Neuronal stem cell (in vitro differentiated cells): ENCODE results near the gene RNF40.

Experiments used
- DNase-seq: peaks from one replicate; pipeline ENCODE4 v3.0.0-alpha.2; 2013; ENCODE audit warnings: low spot score
- H2AFZ ChIP-seq: one replicate; pipeline ENCODE4 v1.6.1; 2013; ENCODE audit warnings: mild to moderate bottlenecking, low read length, inconsistent platforms
- H2AK5ac ChIP-seq: 2 replicates; pipeline ENCODE4 v1.6.1; 2013; ENCODE audit warnings: low read depth, mild to moderate bottlenecking, inconsistent platforms, low read length, moderate library complexity, mixed read lengths
- H2BK120ac ChIP-seq: 2 replicates; pipeline ENCODE4 v1.6.1; 2013; ENCODE audit warnings: low read depth, mild to moderate bottlenecking, inconsistent platforms, low read length, moderate library complexity, mixed read lengths
- H2BK12ac ChIP-seq: one replicate; pipeline ENCODE4 v1.6.1; 2013; ENCODE audit warnings: low read length, inconsistent platforms
- H2BK15ac ChIP-seq: 2 replicates; pipeline ENCODE4 v1.6.1; 2013; ENCODE audit warnings: mild to moderate bottlenecking, low read length, inconsistent platforms, mixed read lengths
- H2BK5ac ChIP-seq: one replicate; pipeline ENCODE4 v1.6.1; 2013; ENCODE audit warnings: inconsistent platforms, mild to moderate bottlenecking, low read length, moderate library complexity
- H3K14ac ChIP-seq: one replicate; pipeline ENCODE4 v1.6.1; 2013; ENCODE audit warnings: low read length, inconsistent platforms
- H3K18ac ChIP-seq: 2 replicates; pipeline ENCODE4 v1.6.1; 2013; ENCODE audit warnings: low read length, inconsistent platforms
- H3K23ac ChIP-seq: 2 replicates; pipeline ENCODE4 v1.6.1; 2013; ENCODE audit warnings: low read depth, mild to moderate bottlenecking, mixed read lengths, low read length, inconsistent platforms; ENCODE audit not compliant: poor library complexity
- H3K27ac ChIP-seq: replicated peaks from 3 replicates; pipeline ENCODE4 v1.5.1; 2013; ENCODE audit warnings: low read length, inconsistent platforms
- H3K27me3 ChIP-seq, 3 experiments: 2 replicates each; pipeline ENCODE4 v1.6.1; 2013; ENCODE audit warnings: low read length in 3 of 3, mild to moderate bottlenecking in 2 of 3, inconsistent platforms in 1 of 3, low read depth in 1 of 3, mixed read lengths in 1 of 3, moderate library complexity in 1 of 3; ENCODE audit not compliant: control insufficient read depth in 3 of 3, insufficient read depth in 3 of 3
- H3K36me3 ChIP-seq, 2 donors: replicated peaks in 1 of 2; 2 replicates each; pipeline ENCODE4 v1.6.1; 2013; ENCODE audit warnings: low read length in 2 of 2; ENCODE audit not compliant: control insufficient read depth in 2 of 2, insufficient read depth in 2 of 2
- H3K4ac ChIP-seq: 2 replicates; pipeline ENCODE4 v1.6.1; 2013; ENCODE audit warnings: inconsistent platforms, mild to moderate bottlenecking, low read length, moderate library complexity
- H3K4me1 ChIP-seq, 2 donors: 1 replicate in 1 of 2; 2 replicates in 1 of 2; pipeline ENCODE4 v1.6.1; 2013; ENCODE audit warnings: low read length in 2 of 2, low read depth in 1 of 2; ENCODE audit not compliant: control insufficient read depth in 2 of 2, insufficient read depth in 1 of 2
- H3K4me2 ChIP-seq: one replicate; pipeline ENCODE4 v1.6.1; 2013; ENCODE audit warnings: mild to moderate bottlenecking, low read length, inconsistent platforms; ENCODE audit not compliant: insufficient read depth, poor library complexity, severe bottlenecking
- H3K4me3 ChIP-seq, 2 donors: 2 replicates each; pipeline ENCODE4 v1.5.1; 2013; ENCODE audit warnings: low read length in 2 of 2, mild to moderate bottlenecking in 2 of 2, inconsistent platforms in 1 of 2, moderate library complexity in 1 of 2
- H3K79me1 ChIP-seq: one replicate; pipeline ENCODE4 v1.6.1; 2013; ENCODE audit warnings: low read depth, mild to moderate bottlenecking, inconsistent platforms, low read length, moderate library complexity
- H3K9ac ChIP-seq: one replicate; pipeline ENCODE4 v1.6.1; 2013; ENCODE audit warnings: mild to moderate bottlenecking, low read depth, low read length, inconsistent platforms; ENCODE audit not compliant: poor library complexity
- H3K9me3 ChIP-seq, 2 donors: replicated peaks in 1 of 2; 2 replicates each; pipeline versions ENCODE3 to v1.6.1; 2013; ENCODE audit warnings: low read length in 2 of 2, mild to moderate bottlenecking in 2 of 2, inconsistent platforms in 1 of 2, low read depth in 1 of 2, mixed read lengths in 1 of 2, moderate library complexity in 1 of 2; ENCODE audit not compliant: control insufficient read depth in 2 of 2, insufficient read depth in 1 of 2
- H4K8ac ChIP-seq: one replicate; pipeline ENCODE4 v1.6.1; 2013; ENCODE audit warnings: low read depth, mild to moderate bottlenecking, inconsistent platforms, low read length, moderate library complexity
- H4K91ac ChIP-seq: one replicate; pipeline ENCODE4 v1.6.1; 2013; ENCODE audit warnings: low read length, low read depth, mild to moderate bottlenecking, inconsistent platforms; ENCODE audit not compliant: poor library complexity
- WGBS, 2 donors: extraction: QIAGEN DNeasy Blood & Tissue Kit; methylation state at CpG; one replicate each; pipeline ENCODE4 v1.1.7; 2013; ENCODE audit warnings: missing lambda C conversion rate in 2 of 2, mixed read lengths in 1 of 2; ENCODE audit not compliant: insufficient read length in 2 of 2, insufficient replicate concordance in 1 of 2; ENCODE audit errors: extremely low coverage in 2 of 2; 5-methylcytosine and 5-hydroxymethylcytosine counted together

RNF40 gene

GRCh38 chr16:30762991-30763725 lies 1.0 kb downstream of the RNF40 start:
- no peak overlapping the region for H4K8ac ChIP-seq
- H3K9ac ChIP-seq: no peak overlapping the region
- H3K36me3 ChIP-seq: peaks cover 49 to 77% of the 10 kb centered on the region in 2 donors
- no peak overlapping the region for H3K4ac ChIP-seq
- no peak overlapping the region for H3K18ac ChIP-seq
- WGBS, 2 donors: no CpG with 5 or more reads among the region's 15 CpGs
- no peak overlapping the region for H4K91ac ChIP-seq
- no peak overlapping the region for H2BK12ac ChIP-seq
- no peak overlapping the region for H2BK15ac ChIP-seq
- no peak for DNase-seq
- H2BK120ac ChIP-seq: no peak overlapping the region
- no peak overlapping the region for H2AFZ ChIP-seq
- peaks cover 0 to 1% of the 10 kb centered on the region in 2 donors for H3K9me3 ChIP-seq
- H3K23ac ChIP-seq: no peak overlapping the region
- H3K27me3 ChIP-seq: no peaks in the 10 kb centered on the region
- H3K14ac ChIP-seq: no peak overlapping the region
- H3K27ac ChIP-seq: no peak overlapping the region
- peak overlapping the region; percentile 96 to 99 for H3K4me3 ChIP-seq
- H3K4me2 ChIP-seq: peak overlapping the region; percentile 69
- H2BK5ac ChIP-seq: no peak overlapping the region
- H2AK5ac ChIP-seq: no peak overlapping the region
- peaks cover 10 to 11% of the 10 kb centered on the region in 2 donors for H3K4me1 ChIP-seq
- H3K79me1 ChIP-seq: peaks cover 21% of the 10 kb centered on the region

- Histone ChIP-seq H3K18ac (no peak overlapping the region), H3K9me3 (peaks cover 0 to 1% of the 10 kb centered on the region in 2 donors), H2BK120ac (no peak overlapping the region), H3K4ac (no peak overlapping the region), H4K91ac (no peak overlapping the region), H2BK15ac (no peak overlapping the region), H3K4me1 (peaks cover 10 to 11% of the 10 kb centered on the region in 2 donors), H3K27me3 (no peaks in the 10 kb centered on the region), H3K79me1 (peaks cover 24% of the 10 kb centered on the region), H2AK5ac (no peak overlapping the region), H2BK5ac (no peak overlapping the region), H4K8ac (no peak overlapping the region), H3K23ac (no peak overlapping the region), H3K4me2 (no peak overlapping the region), H3K36me3 (peaks cover 58 to 78% of the 10 kb centered on the region in 2 donors), H3K9ac (no peak overlapping the region), H2AFZ (no peak overlapping the region), H3K27ac (no peak overlapping the region), H3K4me3 (no peak overlapping the region), H2BK12ac (no peak overlapping the region), H3K14ac (no peak overlapping the region)
- no peak for DNase-seq
- WGBS, 2 donors: no CpG with 5 or more reads among the region's 11 CpGs
These were observed 2.0 kb downstream of the RNF40 start for GRCh38 chr16:30764086-30764485.

GRCh38 chr16:30764816-30765465 lies 2.8 kb downstream of the RNF40 start:
- no peak overlapping the region for H3K9ac ChIP-seq
- no peak overlapping the region for H2BK12ac ChIP-seq
- H2BK120ac ChIP-seq: no peak overlapping the region
- no peak overlapping the region for H2BK15ac ChIP-seq
- no peak overlapping the region for H3K14ac ChIP-seq
- peaks cover 24% of the 10 kb centered on the region for H3K79me1 ChIP-seq
- no peaks in the 10 kb centered on the region for H3K27me3 ChIP-seq
- no CpG with 5 or more reads among the region's 12 CpGs for WGBS, 2 donors
- no peak overlapping the region for H2AK5ac ChIP-seq
- H4K8ac ChIP-seq: no peak overlapping the region
- peaks cover 10 to 11% of the 10 kb centered on the region in 2 donors for H3K4me1 ChIP-seq
- H4K91ac ChIP-seq: no peak overlapping the region
- H2BK5ac ChIP-seq: no peak overlapping the region
- no peak overlapping the region for H3K4me2 ChIP-seq
- DNase-seq: no peak
- no peak overlapping the region for H3K27ac ChIP-seq
- no peak overlapping the region for H3K4ac ChIP-seq
- no peak overlapping the region for H3K23ac ChIP-seq
- H3K9me3 ChIP-seq: peaks cover 0 to 1% of the 10 kb centered on the region in 2 donors
- no peak overlapping the region for H2AFZ ChIP-seq
- H3K4me3 ChIP-seq: no peak overlapping the region
- H3K36me3 ChIP-seq: peaks cover 64 to 78% of the 10 kb centered on the region in 2 donors
- no peak overlapping the region for H3K18ac ChIP-seq

GRCh38 chr16:30766206-30766932 lies 4.2 kb downstream of the RNF40 start:
- H3K14ac ChIP-seq: no peak overlapping the region
- no peak overlapping the region for H3K18ac ChIP-seq
- H2BK5ac ChIP-seq: no peak overlapping the region
- no CpG with 5 or more reads among the region's 29 CpGs for WGBS, 2 donors
- no peak overlapping the region for H2AFZ ChIP-seq
- H3K79me1 ChIP-seq: peaks cover 24% of the 10 kb centered on the region
- H3K36me3 ChIP-seq: peaks cover 67 to 88% of the 10 kb centered on the region in 2 donors
- H3K9ac ChIP-seq: no peak overlapping the region
- H4K8ac ChIP-seq: no peak overlapping the region
- peak overlapping the region in 1 of 2 donors; percentile 18 for H3K4me3 ChIP-seq
- H2BK12ac ChIP-seq: no peak overlapping the region
- no peak for DNase-seq
- no peak overlapping the region for H3K4ac ChIP-seq
- H3K23ac ChIP-seq: peak overlapping the region; percentile 3
- no peak overlapping the region for H3K4me2 ChIP-seq
- H3K27me3 ChIP-seq: no peaks in the 10 kb centered on the region
- H3K27ac ChIP-seq: no peak overlapping the region
- H3K4me1 ChIP-seq: peaks cover 3 to 10% of the 10 kb centered on the region in 2 donors
- H3K9me3 ChIP-seq: peaks cover 0 to 1% of the 10 kb centered on the region in 2 donors
- H2BK15ac ChIP-seq: no peak overlapping the region
- H2BK120ac ChIP-seq: no peak overlapping the region
- H4K91ac ChIP-seq: no peak overlapping the region
- no peak overlapping the region for H2AK5ac ChIP-seq
